ENCODE data around the gene ALDH3A1. TPM values are rescaled to one million over a fixed set of nuclear protein-coding genes. Genes with fewer than 3 reads are reported as not detected.

ALDH3A1 gene
- total RNA-seq, 2 donors from 2014 or later: 0.42 to 0.44 TPM

GRCh38 chr17:19759568-19760549 lies 11.8 kb upstream of the ALDH3A1 start:
- no peaks in the 10 kb centered on the region for H3K27me3 ChIP-seq (ENCODE audit: control insufficient read depth, insufficient read depth, low read length, poor library complexity, severe bottlenecking)
- H3K9ac ChIP-seq (ENCODE audit: extremely low read depth, low read length, poor library complexity, severe bottlenecking): no peak overlapping the region
- H3K36me3 Mint-ChIP-seq (ENCODE audit: low read depth): no peaks in the 10 kb centered on the region
- peaks cover 7% of the 10 kb centered on the region for H3K4me1 Mint-ChIP-seq
- H3K36me3 ChIP-seq (ENCODE audit: control insufficient read depth, insufficient read depth, low read length): no peaks in the 10 kb centered on the region
- H3K27ac Mint-ChIP-seq: no peak overlapping the region
- WGBS, 2 experiments (ENCODE audit: insufficient coverage in 1 of 2, insufficient read length in 1 of 2): 88 to 91% methylated on average over 13 to 24 of the region's 24 CpGs
- H3K4me3 ChIP-seq (ENCODE audit: low read length): no peak overlapping the region
- TF ChIP-seq CTCF (conservative IDR thresholded peaks at IDR 0.05): no peak
- H3K27ac ChIP-seq (ENCODE audit: low read depth, low read length): no peak overlapping the region
- no peaks in the 10 kb centered on the region for H3K4me1 ChIP-seq (ENCODE audit: control insufficient read depth, insufficient read depth, low read length)
- no peaks in the 10 kb centered on the region for H3K9me3 Mint-ChIP-seq
- DNase-seq: no peak
- H3K4me3 Mint-ChIP-seq: no peak overlapping the region
- peaks cover 3% of the 10 kb centered on the region for H3K27me3 Mint-ChIP-seq (ENCODE audit: insufficient read depth)
- no peaks in the 10 kb centered on the region for H3K9me3 ChIP-seq (ENCODE audit: control insufficient read depth, low read length)

- H3K9me3 ChIP-seq (ENCODE audit: control insufficient read depth, low read length): no peaks in the 10 kb centered on the region
- no peaks in the 10 kb centered on the region for H3K36me3 ChIP-seq (ENCODE audit: control insufficient read depth, insufficient read depth, low read length)
- WGBS, 2 experiments (ENCODE audit: insufficient coverage in 1 of 2, insufficient read length in 1 of 2): 87 to 90% methylated on average over 6 to 12 of the region's 12 CpGs
- Mint-ChIP-seq H3K27ac (no peak overlapping the region), H3K4me1 (peaks cover 7% of the 10 kb centered on the region), H3K36me3 (ENCODE audit: low read depth) (no peaks in the 10 kb centered on the region), H3K9me3 (no peaks in the 10 kb centered on the region), H3K4me3 (no peak overlapping the region), H3K27me3 (ENCODE audit: insufficient read depth) (peaks cover 1% of the 10 kb centered on the region)
- no peak for TF ChIP-seq CTCF (conservative IDR thresholded peaks at IDR 0.05)
- no peaks in the 10 kb centered on the region for H3K4me1 ChIP-seq (ENCODE audit: control insufficient read depth, insufficient read depth, low read length)
- no peaks in the 10 kb centered on the region for H3K27me3 ChIP-seq (ENCODE audit: control insufficient read depth, insufficient read depth, low read length, poor library complexity, severe bottlenecking)
- H3K27ac ChIP-seq (ENCODE audit: low read depth, low read length): no peak overlapping the region
- peak; percentile 31 for DNase-seq
- H3K4me3 ChIP-seq (ENCODE audit: low read length): no peak overlapping the region
- H3K9ac ChIP-seq (ENCODE audit: extremely low read depth, low read length, poor library complexity, severe bottlenecking): no peak overlapping the region
Measured at GRCh38 chr17:19757536-19758180, 9.6 kb upstream of the ALDH3A1 start.

GRCh38 chr17:19756546-19756945 lies 8.4 kb upstream of the ALDH3A1 start:
- H3K27me3 Mint-ChIP-seq (ENCODE audit: insufficient read depth): no peaks in the 10 kb centered on the region
- Histone ChIP-seq H3K4me1 (ENCODE audit: control insufficient read depth, insufficient read depth, low read length) (no peaks in the 10 kb centered on the region), H3K9me3 (ENCODE audit: control insufficient read depth, low read length) (no peaks in the 10 kb centered on the region), H3K9ac (ENCODE audit: extremely low read depth, low read length, poor library complexity, severe bottlenecking) (no peak overlapping the region), H3K4me3 (ENCODE audit: low read length) (no peak overlapping the region), H3K27me3 (ENCODE audit: control insufficient read depth, insufficient read depth, low read length, poor library complexity, severe bottlenecking) (no peaks in the 10 kb centered on the region), H3K36me3 (ENCODE audit: control insufficient read depth, insufficient read depth, low read length) (no peaks in the 10 kb centered on the region), H3K27ac (ENCODE audit: low read depth, low read length) (no peak overlapping the region)
- no peaks in the 10 kb centered on the region for H3K36me3 Mint-ChIP-seq (ENCODE audit: low read depth)
- H3K4me3 Mint-ChIP-seq: no peak overlapping the region
- no peak overlapping the region for H3K27ac Mint-ChIP-seq
- DNase-seq: peak; percentile 39
- WGBS, 2 experiments (ENCODE audit: insufficient coverage in 1 of 2, insufficient read length in 1 of 2): 94% methylated on average over 3 to 10 of the region's 10 CpGs
- peaks cover 7% of the 10 kb centered on the region for H3K4me1 Mint-ChIP-seq
- no peaks in the 10 kb centered on the region for H3K9me3 Mint-ChIP-seq
- no peak for TF ChIP-seq CTCF (conservative IDR thresholded peaks at IDR 0.05)
